SK-N-SH (cell line): ENCODE data around the gene TP53AIP1.

Experiments
- CTCF ChIP-seq: fragments of 200-600 bp; sonication (generic); IDR thresholded peaks from 2 replicates; pipeline ENCODE4 v1.6.1; 2017; ENCODE audit warnings: antibody characterized with exemption, mild to moderate bottlenecking, moderate library complexity
- EP300 ChIP-seq, 2 experiments: IDR thresholded peaks; 2 replicates each; pipeline versions ENCODE4 v1.4.0 to v1.6.1; 2012; ENCODE audit warnings: borderline replicate concordance in 1 of 2, low read depth in 1 of 2, low read length in 1 of 2
- EZH2phosphoT487 ChIP-seq: fragments of 200-600 bp; sonication (generic); IDR thresholded peaks from 2 replicates; pipeline ENCODE4 v1.6.1; 2017; ENCODE audit warnings: low read depth, mixed run types, mild to moderate bottlenecking, antibody characterized with exemption, moderate library complexity, borderline replicate concordance
- FOXJ3 ChIP-seq: sonication (generic); formaldehyde crosslinking; IDR thresholded peaks from 2 replicates; pipeline ENCODE4 v1.5.1; 2020; ENCODE audit warnings: mild to moderate bottlenecking, missing genetic modification reagents
- FOXM1 ChIP-seq: IDR thresholded peaks from 2 replicates; pipeline ENCODE4 v1.4.0; 2012; ENCODE audit warnings: low read depth, mild to moderate bottlenecking
- MEF2A ChIP-seq: IDR thresholded peaks from 2 replicates; pipeline ENCODE4 v1.4.0; 2012; ENCODE audit warnings: low read depth, borderline replicate concordance
- MXI1 ChIP-seq: IDR thresholded peaks from 2 replicates; pipeline ENCODE4 v1.6.1; 2012; ENCODE audit warnings: mild to moderate bottlenecking, low read depth, low read length, improper control_type of control experiment
- POLR2AphosphoS5 ChIP-seq: IDR thresholded peaks from 2 replicates; pipeline ENCODE4 v1.6.1; 2012; ENCODE audit warnings: low read depth, low read length
- RCOR1 ChIP-seq: fragments of 150-350 bp; IDR thresholded peaks from 2 replicates; pipeline ENCODE4 v1.6.1; 2017; ENCODE audit warnings: antibody characterized with exemption, low read length
- REST ChIP-seq: IDR thresholded peaks from 2 replicates; pipeline ENCODE4 v1.6.1; 2012; ENCODE audit warnings: mild to moderate bottlenecking, low read depth, low read length, moderate library complexity
- RFX5 ChIP-seq: IDR thresholded peaks from 2 replicates; pipeline ENCODE4 v1.6.1; 2012; ENCODE audit warnings: mild to moderate bottlenecking, improper control_type of control experiment, low read length
- SIN3A ChIP-seq: IDR thresholded peaks from 2 replicates; pipeline ENCODE4 v1.6.1; 2012; ENCODE audit warnings: low read depth, mild to moderate bottlenecking, low read length, moderate library complexity, borderline replicate concordance
- TEAD4 ChIP-seq: IDR thresholded peaks from 2 replicates; pipeline ENCODE4 v1.4.0; 2012; ENCODE audit warnings: mild to moderate bottlenecking, borderline replicate concordance; ENCODE audit not compliant: insufficient read depth

GRCh38 chr11:128907585-128907984 is 35.1 kb downstream of the TP53AIP1 start:
- TF ChIP-seq RFX5 (no peak), REST (no peak), FOXM1 (no peak), FOXJ3 (CRISPR knock-in tag) (no peak), CTCF (no peak), SIN3A (no peak), TEAD4 (no peak), POLR2AphosphoS5 (no peak), MXI1 (no peak), MEF2A (no peak), EZH2phosphoT487 (no peak), EP300 (IDR thresholded peaks at IDR 0.05; ENCODE audit: borderline replicate concordance in 1 of 2, low read depth in 1 of 2, low read length in 1 of 2) (no peak), RCOR1 (no peak)
